HepG2 (cell line): ENCODE data around the gene LRFN2. TPM values are rescaled to one million over a fixed set of nuclear protein-coding genes. Genes with fewer than 3 reads are reported as not detected.

Experiments
- ATAC-seq: fragments of 200-7000 bp; cut with Tn5 transposase; 3 replicates; pipeline ENCODE4 v1.9.1; 2020; ENCODE audit warnings: mild to moderate bottlenecking, moderate library complexity
- BruUV-seq: library from RNA; stranded (reverse); fragments of 400-500 nt; replicated peaks from 2 replicates; lab custom pipeline; 2021; lab: Mats Ljungman, UMichigan
- CTCF ChIA-PET: fragments of 300-600 bp; formaldehyde crosslinking; extraction: SDS; loops from one replicate; lab custom pipeline; 2021; ENCODE audit warnings: low total read pairs, inconsistent platforms, low intra/inter-chr PET ratio; lab: Yijun Ruan, JAX
- POLR2A ChIA-PET: fragments of 350-600 bp; sonication (Branson Sonifier 250); formaldehyde crosslinking; loops from one replicate; lab custom pipeline; 2020; ENCODE audit warnings: antibody characterized with exemption, inconsistent platforms; lab: Yijun Ruan, JAX
- DNase-seq: peaks from one replicate; pipeline ENCODE4 v3.0.0-alpha.2; 2015; ENCODE audit warnings: low spot score
- FAIRE-seq: peaks from 3 replicates; lab custom pipeline; 2011; peaks lifted over from hg19 to GRCh38; lab: Jason Lieb, UNC
- H2AFZ ChIP-seq: one replicate; pipeline ENCODE4 v1.6.1; 2011; ENCODE audit warnings: low read length, inconsistent platforms
- H3K27ac ChIP-seq: fragments of 300-600 bp; 3 replicates; pipeline ENCODE4 v1.8.0; 2011; ENCODE audit warnings: mixed run types, mild to moderate bottlenecking, mixed read lengths, low read length, inconsistent platforms; ENCODE audit not compliant: insufficient read depth; ENCODE audit errors: extremely low read length
- H3K27me3 ChIP-seq, 2 experiments: fragments of 200-600 bp in 1 of 2; 2 replicates in 1 of 2; 3 replicates in 1 of 2; pipeline versions ENCODE4 v1.6.0 to v1.8.0; 2011; ENCODE audit warnings: low read length in 2 of 2, mild to moderate bottlenecking in 2 of 2, moderate library complexity in 2 of 2, inconsistent platforms in 1 of 2; ENCODE audit not compliant: insufficient read depth in 2 of 2, control insufficient read depth in 1 of 2
- H3K36me3 ChIP-seq, 2 experiments: fragments of 200-600 bp in 1 of 2; replicated peaks in 1 of 2; 2 replicates in 1 of 2; 3 replicates in 1 of 2; pipeline versions ENCODE4 v1.5.1 to v1.8.0; 2011; ENCODE audit warnings: low read length in 2 of 2, inconsistent platforms in 1 of 2; ENCODE audit not compliant: insufficient read depth in 2 of 2, control insufficient read depth in 1 of 2
- H3K4me1 ChIP-seq: 2 replicates; pipeline ENCODE4 v1.5.1; 2012; ENCODE audit warnings: low read length, inconsistent platforms; ENCODE audit not compliant: insufficient read depth
- H3K4me2 ChIP-seq: 2 replicates; pipeline ENCODE4 v1.6.0; 2011; ENCODE audit warnings: low read depth, low read length, inconsistent platforms
- H3K4me3 ChIP-seq, 3 experiments: fragments of 200-600 bp in 1 of 3; sonication (generic), shearing (Covaris generic) in 1 of 3; replicated peaks in 1 of 3; 2 replicates each; pipeline ENCODE4 v1.5.1; 2011 to 2016; ENCODE audit warnings: low read length in 3 of 3, inconsistent platforms in 2 of 3, low read depth in 2 of 3, mild to moderate bottlenecking in 2 of 3, control low read depth in 1 of 3, mixed read lengths in 1 of 3; ENCODE audit not compliant: insufficient read depth in 1 of 3
- H3K79me2 ChIP-seq: one replicate; pipeline ENCODE4 v1.6.1; 2011; ENCODE audit warnings: low read length, inconsistent platforms; ENCODE audit not compliant: insufficient read depth
- H3K9ac ChIP-seq: 2 replicates; pipeline ENCODE4 v1.6.0; 2011; ENCODE audit warnings: mild to moderate bottlenecking, low read depth, low read length, inconsistent platforms; ENCODE audit not compliant: insufficient read depth
- H3K9me3 ChIP-seq: 2 replicates; pipeline ENCODE4 v1.5.1; 2012; ENCODE audit warnings: mild to moderate bottlenecking, low read length
- H4K20me1 ChIP-seq: 2 replicates; pipeline ENCODE4 v1.6.0; 2011; ENCODE audit warnings: inconsistent platforms, mild to moderate bottlenecking, low read length, moderate library complexity; ENCODE audit not compliant: insufficient read depth
- AKAP8 ChIP-seq: sonication (generic); formaldehyde crosslinking; IDR thresholded peaks from 2 replicates; pipeline ENCODE4 v1.5.1; 2020; ENCODE audit warnings: mild to moderate bottlenecking, missing genetic modification reagents
- HMGXB3 ChIP-seq: sonication (generic); formaldehyde crosslinking; IDR thresholded peaks from 2 replicates; pipeline ENCODE4 v1.4.0; 2020; ENCODE audit warnings: missing genetic modification reagents, borderline replicate concordance
- JUN ChIP-seq: sonication (generic); formaldehyde crosslinking; IDR thresholded peaks from 2 replicates; pipeline ENCODE4 v1.4.0; 2020; ENCODE audit warnings: mild to moderate bottlenecking, missing genetic modification reagents
- MAFK ChIP-seq, 2 experiments: IDR thresholded peaks in 1 of 2; conservative IDR thresholded peaks in 1 of 2; 2 replicates each; pipeline ENCODE4 v1.6.1; 2011; ENCODE audit warnings: improper control_type of control experiment in 2 of 2, low read length in 2 of 2
- MIXL1 ChIP-seq: IDR thresholded peaks from 2 replicates; pipeline ENCODE4 v1.6.1; 2016
- MYNN ChIP-seq: sonication (generic); formaldehyde crosslinking; IDR thresholded peaks from 2 replicates; pipeline ENCODE4 v1.4.0; 2020; ENCODE audit warnings: mild to moderate bottlenecking, low read depth, missing genetic modification reagents
- NR3C1 ChIP-seq: sonication (generic); formaldehyde crosslinking; IDR thresholded peaks from 2 replicates; pipeline ENCODE4 v1.4.0; 2020; ENCODE audit warnings: missing genetic modification reagents
- ZNF160 ChIP-seq: sonication (generic); formaldehyde crosslinking; IDR thresholded peaks from 2 replicates; pipeline ENCODE4 v1.8.0; 2022; ENCODE audit warnings: mild to moderate bottlenecking, inconsistent platforms, missing genetic modification reagents
- ZNF253 ChIP-seq: sonication (generic); formaldehyde crosslinking; IDR thresholded peaks from 2 replicates; pipeline ENCODE4 v1.8.0; 2022; ENCODE audit warnings: mild to moderate bottlenecking, missing genetic modification reagents, borderline replicate concordance
- ZNF644 ChIP-seq: IDR thresholded peaks from 2 replicates; pipeline ENCODE4 v1.6.1; 2016; ENCODE audit warnings: low read depth
- WGBS: methylation state at CpG from one replicate; pipeline ENCODE4 v1.1.6; 2017; ENCODE audit warnings: low lambda C conversion rate; 5-methylcytosine and 5-hydroxymethylcytosine counted together
- in situ Hi-C: cut with HindIII; loops from 2 replicates; pipeline ENCODE4 v1.10.0; 2017; ENCODE audit warnings: low pct_unique_long_range_greater_than_20kb; ENCODE audit not compliant: extremely low pct_ligation_motif_present
- intact Hi-C: fragments of 100-400 bp; cut with micrococcal nuclease; formaldehyde crosslinking; loops from one replicate; pipeline ENCODE4 v1.10.0; 2022; ENCODE audit not compliant: unreplicated experiment
- polyA plus RNA-seq, 8 experiments: library from polyadenylated mRNA; depleted of rRNA in 3 of 8; stranded (reverse) in 7 of 8; unstranded in 1 of 8; fragments of >200 nt; fragmentation: Illumina TruSeq in 4 of 8; extraction: Trizol in 4 of 8; gene quantifications; 2 replicates each; pipeline versions ENCODE4 v1.2.1 to v1.2.3, GENCODE V29; 2011 to 2016; ENCODE audit warnings: low read depth in 4 of 8, missing spikeins in 1 of 8, mixed read lengths in 1 of 8; ENCODE audit not compliant: insufficient read depth in 1 of 8
- total RNA-seq, 5 experiments: library from RNA; depleted of rRNA; stranded (reverse); fragments of >200 nt; fragmentation: Illumina TruSeq; extraction: Trizol; gene quantifications; 2 replicates each; pipeline ENCODE4 v1.2.3, GENCODE V29; 2016; ENCODE audit warnings: low read depth in 1 of 5
- TF ChIP-seq, protein P1 (sequence below): IDR thresholded peaks from 2 replicates; pipeline ENCODE4 v1.6.1; 2016; ENCODE audit warnings: missing biosample characterization, missing genetic modification reagents, low read depth
- TF ChIP-seq, protein P2 (sequence below): sonication (generic); formaldehyde crosslinking; IDR thresholded peaks from one replicate; pipeline ENCODE4 v1.5.1; 2020; ENCODE audit warnings: mild to moderate bottlenecking, missing genetic modification reagents; ENCODE audit errors: not compliant biosample characterization

LRFN2 gene
- total and polyA plus RNA-seq, 2 of the 13 experiments (the other 11 are each of a cell fraction or from before 2014, with no cell fraction given): not detected

DNA sequence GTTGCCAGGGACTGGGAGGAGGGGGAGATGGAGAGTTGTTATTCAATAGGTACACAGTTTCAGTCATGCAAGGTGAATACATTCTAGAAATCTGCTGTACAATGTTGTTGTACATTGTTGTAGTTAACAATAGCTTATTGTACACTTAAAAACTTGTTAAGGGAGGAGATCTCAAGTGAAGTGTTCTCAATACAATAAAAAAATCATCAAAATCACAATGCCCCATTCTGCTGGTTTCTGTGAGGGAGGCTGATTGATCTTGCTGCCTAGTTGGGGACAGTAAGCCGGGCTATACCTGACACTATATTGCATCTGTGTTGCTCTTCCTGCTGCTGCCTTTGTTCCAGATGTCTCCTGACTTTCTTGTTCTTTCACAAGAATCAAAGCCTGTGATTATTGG lies 232.1 kb downstream of the LRFN2 start:
- Histone ChIP-seq H3K4me2 (no peak overlapping the region), H3K4me1 (no peaks in the 10 kb centered on the region), H3K27me3 (no peaks in the 10 kb centered on the region), H3K36me3 (no peaks in the 10 kb centered on the region), H3K79me2 (no peaks in the 10 kb centered on the region), H3K9ac (no peak overlapping the region), H4K20me1 (no peaks in the 10 kb centered on the region), H3K4me3 (no peak overlapping the region), H3K27ac (no peak overlapping the region), H3K9me3 (no peaks in the 10 kb centered on the region), H2AFZ (no peak overlapping the region)
- ChIA-PET POLR2A (no interaction called here), CTCF (no interaction called here)
- intact Hi-C loops: no loop called here
- FAIRE-seq (no peak), ATAC-seq (no peak), DNase-seq (no peak)
- 0% methylated on average over 1 of the region's 1 CpG for WGBS
- in situ Hi-C loops: no loop called here
- BruUV-seq: no TSS peak
- TF ChIP-seq MIXL1 (no peak), MYNN (CRISPR knock-in tag) (no peak), AKAP8 (CRISPR knock-in tag) (no peak), HMGXB3 (CRISPR knock-in tag) (no peak), NR3C1 (CRISPR knock-in tag) (no peak), ZNF253 (CRISPR knock-in tag) (no peak), ZNF644 (CRISPR knock-in tag) (no peak), JUN (CRISPR knock-in tag) (no peak), MAFK (conservative IDR thresholded peaks at IDR 0.05 in 1 of 2, IDR thresholded peaks at IDR 0.05 in 1 of 2; ENCODE audit: low read length in 2 of 2) (no peak), ZNF160 (CRISPR knock-in tag) (no peak)
- TF ChIP-seq, protein P1, sequence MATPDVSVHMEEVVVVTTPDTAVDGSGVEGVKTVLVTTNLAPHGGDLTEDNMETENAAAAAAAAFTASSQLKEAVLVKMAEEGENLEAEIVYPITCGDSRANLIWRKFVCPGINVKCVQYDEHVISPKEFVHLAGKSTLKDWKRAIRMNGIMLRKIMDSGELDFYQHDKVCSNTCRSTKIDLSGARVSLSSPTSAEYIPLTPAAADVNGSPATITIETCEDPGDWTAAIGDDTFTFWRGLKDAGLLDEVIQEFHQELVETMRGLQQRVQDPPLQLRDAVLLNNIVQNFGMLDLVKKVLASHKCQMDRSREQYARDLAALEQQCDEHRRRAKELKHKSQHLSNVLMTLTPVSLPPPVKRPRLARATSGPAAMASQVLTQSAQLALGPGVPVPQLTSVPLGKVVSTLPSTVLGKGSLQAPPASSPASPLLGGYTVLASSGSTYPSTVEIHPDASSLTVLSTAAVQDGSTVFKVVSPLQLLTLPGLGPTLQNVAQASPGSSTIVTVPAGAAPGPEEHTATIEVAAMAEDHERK (CRISPR knock-in tag): no peak
- TF ChIP-seq, protein P2, sequence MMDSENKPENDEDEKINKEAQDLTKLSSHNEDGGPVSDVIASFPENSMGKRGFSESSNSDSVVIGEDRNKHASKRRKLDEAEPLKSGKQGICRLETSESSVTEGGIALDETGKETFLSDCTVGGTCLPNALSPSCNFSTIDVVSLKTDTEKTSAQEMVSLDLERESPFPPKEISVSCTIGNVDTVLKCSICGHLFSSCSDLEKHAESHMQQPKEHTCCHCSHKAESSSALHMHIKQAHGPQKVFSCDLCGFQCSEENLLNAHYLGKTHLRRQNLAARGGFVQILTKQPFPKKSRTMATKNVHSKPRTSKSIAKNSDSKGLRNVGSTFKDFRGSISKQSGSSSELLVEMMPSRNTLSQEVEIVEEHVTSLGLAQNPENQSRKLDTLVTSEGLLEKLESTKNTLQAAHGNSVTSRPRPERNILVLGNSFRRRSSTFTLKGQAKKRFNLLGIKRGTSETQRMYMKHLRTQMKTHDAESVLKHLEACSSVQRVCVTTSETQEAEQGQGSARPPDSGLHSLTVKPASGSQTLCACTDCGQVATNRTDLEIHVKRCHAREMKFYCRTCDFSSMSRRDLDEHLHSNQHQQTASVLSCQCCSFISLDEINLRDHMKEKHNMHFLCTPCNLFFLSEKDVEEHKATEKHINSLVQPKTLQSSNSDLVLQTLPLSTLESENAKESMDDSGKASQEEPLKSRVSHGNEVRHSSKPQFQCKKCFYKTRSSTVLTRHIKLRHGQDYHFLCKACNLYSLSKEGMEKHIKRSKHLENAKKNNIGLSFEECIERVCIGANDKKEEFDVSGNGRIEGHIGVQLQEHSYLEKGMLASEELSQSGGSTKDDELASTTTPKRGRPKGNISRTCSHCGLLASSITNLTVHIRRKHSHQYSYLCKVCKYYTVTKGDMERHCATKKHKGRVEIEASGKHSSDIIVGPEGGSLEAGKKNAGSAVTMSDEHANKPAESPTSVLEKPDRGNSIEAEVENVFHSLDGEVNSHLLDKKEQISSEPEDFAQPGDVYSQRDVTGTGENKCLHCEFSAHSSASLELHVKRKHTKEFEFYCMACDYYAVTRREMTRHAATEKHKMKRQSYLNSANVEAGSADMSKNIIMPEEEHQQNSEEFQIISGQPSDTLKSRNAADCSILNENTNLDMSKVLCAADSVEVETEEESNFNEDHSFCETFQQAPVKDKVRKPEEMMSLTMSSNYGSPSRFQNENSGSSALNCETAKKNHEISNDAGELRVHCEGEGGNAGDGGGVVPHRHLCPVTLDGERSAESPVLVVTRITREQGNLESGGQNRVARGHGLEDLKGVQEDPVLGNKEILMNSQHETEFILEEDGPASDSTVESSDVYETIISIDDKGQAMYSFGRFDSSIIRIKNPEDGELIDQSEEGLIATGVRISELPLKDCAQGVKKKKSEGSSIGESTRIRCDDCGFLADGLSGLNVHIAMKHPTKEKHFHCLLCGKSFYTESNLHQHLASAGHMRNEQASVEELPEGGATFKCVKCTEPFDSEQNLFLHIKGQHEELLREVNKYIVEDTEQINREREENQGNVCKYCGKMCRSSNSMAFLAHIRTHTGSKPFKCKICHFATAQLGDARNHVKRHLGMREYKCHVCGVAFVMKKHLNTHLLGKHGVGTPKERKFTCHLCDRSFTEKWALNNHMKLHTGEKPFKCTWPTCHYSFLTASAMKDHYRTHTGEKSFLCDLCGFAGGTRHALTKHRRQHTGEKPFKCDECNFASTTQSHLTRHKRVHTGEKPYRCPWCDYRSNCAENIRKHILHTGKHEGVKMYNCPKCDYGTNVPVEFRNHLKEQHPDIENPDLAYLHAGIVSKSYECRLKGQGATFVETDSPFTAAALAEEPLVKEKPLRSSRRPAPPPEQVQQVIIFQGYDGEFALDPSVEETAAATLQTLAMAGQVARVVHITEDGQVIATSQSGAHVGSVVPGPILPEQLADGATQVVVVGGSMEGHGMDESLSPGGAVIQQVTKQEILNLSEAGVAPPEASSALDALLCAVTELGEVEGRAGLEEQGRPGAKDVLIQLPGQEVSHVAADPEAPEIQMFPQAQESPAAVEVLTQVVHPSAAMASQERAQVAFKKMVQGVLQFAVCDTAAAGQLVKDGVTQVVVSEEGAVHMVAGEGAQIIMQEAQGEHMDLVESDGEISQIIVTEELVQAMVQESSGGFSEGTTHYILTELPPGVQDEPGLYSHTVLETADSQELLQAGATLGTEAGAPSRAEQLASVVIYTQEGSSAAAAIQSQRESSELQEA (CRISPR knock-in tag): no peak
